Panc1 (cell line): ENCODE measurements around the gene GLIPR2. TPM values are rescaled to one million over a fixed set of nuclear protein-coding genes. Genes with fewer than 3 reads are reported as not detected.

ENCODE experiments used
- ATAC-seq: fragments of 200-7000 bp; cut with Tn5 transposase; 2 replicates; pipeline ENCODE4 v1.9.1; 2020; ENCODE audit warnings: mild to moderate bottlenecking, moderate library complexity
- BruUV-seq: library from RNA; stranded (reverse); fragments of 400-500 nt; replicated peaks from 2 replicates; lab custom pipeline; 2021; lab: Mats Ljungman, UMichigan
- CTCF ChIA-PET: fragments of 300-600 bp; sonication (Branson Sonifier 250); formaldehyde crosslinking; loops from one replicate; lab custom pipeline; 2022; ENCODE audit warnings: antibody characterized with exemption; lab: Charles Lee
- POLR2A ChIA-PET: fragments of 300-600 bp; sonication (Branson Sonifier 250); formaldehyde crosslinking; loops from one replicate; lab custom pipeline; 2022; ENCODE audit warnings: antibody characterized with exemption; lab: Charles Lee
- DNase-seq: peaks from one replicate; pipeline ENCODE4 v3.0.0-alpha.2; 2010; ENCODE audit warnings: low read depth, low spot score
- H3K27ac ChIP-seq: 2 replicates; pipeline ENCODE4 v1.5.1; 2011; ENCODE audit warnings: mild to moderate bottlenecking, low read length, inconsistent platforms
- H3K27me3 ChIP-seq: fragments of 200-500 bp; sonication (Bioruptor generic); 2 replicates; pipeline ENCODE4 v1.6.0; 2014; ENCODE audit warnings: low read length, inconsistent platforms; ENCODE audit not compliant: control insufficient read depth, insufficient read depth
- H3K36me3 ChIP-seq: fragments of 200-500 bp; sonication (Bioruptor generic); 2 replicates; pipeline ENCODE4 v1.5.1; 2014; ENCODE audit warnings: inconsistent platforms, mild to moderate bottlenecking, low read length, moderate library complexity; ENCODE audit not compliant: control insufficient read depth, insufficient read depth
- H3K4me1 ChIP-seq: 2 replicates; pipeline ENCODE4 v1.5.1; 2011; ENCODE audit warnings: inconsistent platforms, mild to moderate bottlenecking, low read length, moderate library complexity; ENCODE audit not compliant: control insufficient read depth, insufficient read depth
- H3K4me3 ChIP-seq, 2 experiments: 2 replicates each; pipeline ENCODE4 v1.5.1; 2011 to 2012; ENCODE audit warnings: low read depth in 2 of 2, low read length in 2 of 2, mild to moderate bottlenecking in 2 of 2, inconsistent platforms in 1 of 2, moderate library complexity in 1 of 2
- H3K9me3 ChIP-seq: fragments of 200-500 bp; sonication (Bioruptor generic); 2 replicates; pipeline ENCODE4 v1.5.1; 2014; ENCODE audit warnings: low read depth, mild to moderate bottlenecking, inconsistent platforms, low read length, moderate library complexity; ENCODE audit not compliant: control insufficient read depth, insufficient read depth
- CTCF ChIP-seq: fragments of 450-650 bp; IDR thresholded peaks from 2 replicates; pipeline ENCODE4 v1.5.1; 2017; ENCODE audit warnings: mild to moderate bottlenecking
- REST ChIP-seq, 2 experiments: IDR thresholded peaks; 2 replicates each; pipeline ENCODE4 v1.6.1; 2011 to 2012; ENCODE audit warnings: low read depth in 2 of 2, control low read depth in 1 of 2, low read length in 1 of 2, mild to moderate bottlenecking in 1 of 2, moderate library complexity in 1 of 2; ENCODE audit not compliant: insufficient read depth in 1 of 2
- SIN3A ChIP-seq: IDR thresholded peaks from 2 replicates; pipeline ENCODE4 v1.6.1; 2012; ENCODE audit warnings: low read depth, mild to moderate bottlenecking, low read length, moderate library complexity, borderline replicate concordance; ENCODE audit not compliant: insufficient read depth
- TCF7L2 ChIP-seq: IDR thresholded peaks from 2 replicates; pipeline ENCODE4 v1.6.1; 2011; ENCODE audit warnings: mild to moderate bottlenecking, low read depth, low read length, inconsistent platforms
- in situ Hi-C: cut with HindIII; loops from 2 replicates; pipeline ENCODE4 v1.10.0; 2016; ENCODE audit warnings: low sequenced_read_pairs, low pct_unique_long_range_greater_than_20kb
- intact Hi-C: fragments of 100-400 bp; cut with micrococcal nuclease; formaldehyde crosslinking; loops from one replicate; pipeline ENCODE4 v1.10.0; 2022; ENCODE audit not compliant: unreplicated experiment
- total RNA-seq: library from RNA; stranded (reverse); gene quantifications from one replicate; pipeline ENCODE4 v1.2.1, GENCODE V29; 2021; ENCODE audit not compliant: unreplicated experiment

GLIPR2 gene
- total RNA-seq, 1 experiment from 2014 or later, result 4.9 TPM

DNA sequence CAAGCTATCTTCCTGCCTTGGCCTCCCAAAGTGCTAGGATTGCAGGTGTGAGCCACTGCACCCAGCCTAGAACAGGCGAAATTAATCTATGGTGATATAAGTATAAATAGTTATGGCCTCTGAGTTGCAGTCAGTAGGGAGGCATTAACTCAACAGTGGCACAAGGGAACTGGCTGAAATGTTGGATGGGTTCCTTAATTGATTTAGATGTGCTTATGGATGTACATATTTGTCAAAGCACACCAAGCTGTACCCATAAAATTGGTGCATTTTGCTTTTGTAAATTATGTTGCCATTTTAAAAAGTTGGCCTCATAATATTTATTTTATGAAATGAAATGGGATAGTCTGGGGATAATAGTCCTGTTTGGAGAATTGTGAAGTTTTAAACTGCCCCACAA, 36.8 kb upstream of the GLIPR2 start:
- TF ChIP-seq CTCF, result no peak
- in situ Hi-C loops (no loop called here), intact Hi-C loops (loop anchor here (10.0 kb wide), 1 partner anchor 225 kb away; no protein-coding TSS in a partner anchor)
- Histone ChIP-seq H3K9me3 (no peaks in the 10 kb centered on the region), H3K27ac (no peak overlapping the region), H3K27me3 (no peaks in the 10 kb centered on the region), H3K36me3 (no peaks in the 10 kb centered on the region), H3K4me1 (peaks cover 3% of the 10 kb centered on the region; the same call in 1 of the 2 replicates), H3K4me3 (no peak overlapping the region)
- ATAC-seq (no peak), DNase-seq (no peak)
- ChIA-PET POLR2A (no interaction called here), CTCF (no interaction called here)
- BruUV-seq, result no TSS peak

DNA sequence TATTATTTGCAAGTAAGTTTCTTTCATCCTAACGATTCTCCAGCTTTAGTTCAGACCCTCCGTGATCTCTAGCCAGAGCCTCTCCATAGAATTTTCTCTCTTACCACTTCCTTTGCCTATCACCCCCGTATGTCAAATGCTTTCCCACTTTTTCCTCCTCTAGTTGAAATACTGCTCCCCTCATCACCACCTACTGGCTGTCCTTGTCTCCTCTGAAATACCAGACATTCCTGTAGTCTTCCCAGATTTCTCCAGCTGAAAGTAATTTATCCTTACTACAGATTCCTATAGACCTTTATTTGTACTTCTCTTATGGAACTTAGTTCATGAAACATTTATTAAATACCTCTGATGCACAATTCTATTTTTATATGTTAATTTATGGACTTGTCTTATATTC, 36.0 kb upstream of the GLIPR2 start:
- no TSS peak for BruUV-seq
- in situ Hi-C loops (no loop called here), intact Hi-C loops (loop anchor here (10.0 kb wide), 1 partner anchor 224 kb away; no protein-coding TSS in a partner anchor)
- no peak overlapping the region for H3K27ac ChIP-seq
- POLR2A ChIA-PET, result interaction anchor here (0.8 kb wide), 1 partner anchor 138 kb away, joined by 3 read pairs; no protein-coding TSS in a partner anchor
- no peak for TF ChIP-seq TCF7L2
- TF ChIP-seq SIN3A, result no peak
- no peak for TF ChIP-seq CTCF
- no peak overlapping the region for H3K4me3 ChIP-seq
- no peaks in the 10 kb centered on the region for H3K36me3 ChIP-seq
- ATAC-seq, result no peak
- DNase-seq, result no peak
- H3K4me1 ChIP-seq, result peaks cover 3% of the 10 kb centered on the region; the same call in 1 of the 2 replicates
- no peaks in the 10 kb centered on the region for H3K27me3 ChIP-seq
- CTCF ChIA-PET, result interaction anchor here (0.6 to 3.2 kb wide), 3 partner anchors 65 to 76 kb away, joined by 3 to 37 read pairs (median 4); no protein-coding TSS in a partner anchor
- H3K9me3 ChIP-seq, result no peaks in the 10 kb centered on the region

DNA sequence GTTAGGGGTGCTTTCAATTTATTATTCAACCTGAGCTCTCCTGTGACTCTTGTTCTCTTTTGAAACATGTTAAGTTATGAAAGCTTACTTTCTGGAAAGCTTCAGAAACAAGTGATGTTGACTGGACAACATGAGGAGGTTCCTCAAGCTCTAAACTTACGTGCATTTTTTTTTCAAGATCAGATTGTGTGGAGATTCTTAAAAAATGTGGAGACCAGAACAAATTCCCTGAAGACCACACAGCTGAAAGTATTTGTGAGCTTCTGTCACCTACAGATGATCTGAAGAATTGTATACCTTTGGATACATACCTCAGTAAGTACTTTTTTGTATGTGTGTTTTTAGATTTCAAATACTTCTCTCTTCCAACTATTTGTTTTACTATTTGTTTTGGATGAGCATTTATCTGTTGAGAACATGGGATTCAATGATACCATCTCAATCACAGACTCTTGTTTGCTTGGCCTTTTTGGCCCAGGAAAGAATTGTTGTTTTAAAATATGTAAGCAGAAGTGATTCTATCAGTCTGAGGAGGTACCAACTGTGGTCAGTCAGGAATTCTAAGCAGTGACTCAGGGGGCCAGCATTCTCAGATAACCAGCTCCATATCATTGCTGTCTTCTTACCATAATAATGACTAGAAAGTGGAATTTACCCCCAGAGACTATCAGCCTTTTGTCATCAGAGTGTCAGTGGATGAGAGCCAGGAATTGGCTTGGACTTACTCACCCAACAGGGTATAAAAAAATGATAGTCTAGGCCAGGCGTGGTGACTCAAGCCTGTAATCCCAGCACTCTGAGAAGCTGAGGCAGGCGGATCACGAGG, 34.4 kb upstream of the GLIPR2 start:
- H3K36me3 ChIP-seq, result no peaks in the 10 kb centered on the region
- ATAC-seq, result peak; percentile 86
- no peak overlapping the region for H3K4me3 ChIP-seq
- ChIA-PET POLR2A (interaction anchor here (0.5 to 1.5 kb wide), 7 partner anchors 50 to 139 kb away, joined by 3 to 11 read pairs (median 7); partner anchors contain the start of gene CLTA), CTCF (interaction anchor here (0.6 to 3.2 kb wide), 12 partner anchors 9 to 147 kb away, joined by 3 to 37 read pairs (median 4); no protein-coding TSS in a partner anchor)
- in situ Hi-C loops (no loop called here), intact Hi-C loops (loop anchor here (10.0 kb wide), 1 partner anchor 223 kb away; no protein-coding TSS in a partner anchor)
- TF ChIP-seq TCF7L2 (no peak), REST (IDR thresholded peaks at IDR 0.05; ENCODE audit: insufficient read depth in 1 of 2, low read depth in 2 of 2, low read length in 1 of 2) (0 out of 4 replicates have a peak, but pooled peaks of 1 of the 2 experiments have one; percentile 25)
- no TSS peak for BruUV-seq
- H3K9me3 ChIP-seq, result no peaks in the 10 kb centered on the region
- H3K4me1 ChIP-seq, result peaks cover 3% of the 10 kb centered on the region; the same call in 1 of the 2 replicates
- H3K27me3 ChIP-seq, result no peaks in the 10 kb centered on the region
- H3K27ac ChIP-seq, result no peak overlapping the region
- peak; percentile 42 for DNase-seq
